Activated CD4-positive, CD25-positive, alpha-beta regulatory T cell (primary cell): ENCODE results near the gene ALG14.
A peak's percentile ranks its signal among the peaks of the same experiment; 100 is the strongest.
"Not testable (repeated sequence)": the region's sequence is repeated elsewhere in the genome, so short reads cannot be mapped to it uniquely, and the experiment has no call there.

ENCODE experiments used
- DNase-seq, 4 experiments: peaks; one replicate each; lab custom pipeline; 2025; lab: John Stamatoyannopoulos, UW

ALG14 gene

DNA sequence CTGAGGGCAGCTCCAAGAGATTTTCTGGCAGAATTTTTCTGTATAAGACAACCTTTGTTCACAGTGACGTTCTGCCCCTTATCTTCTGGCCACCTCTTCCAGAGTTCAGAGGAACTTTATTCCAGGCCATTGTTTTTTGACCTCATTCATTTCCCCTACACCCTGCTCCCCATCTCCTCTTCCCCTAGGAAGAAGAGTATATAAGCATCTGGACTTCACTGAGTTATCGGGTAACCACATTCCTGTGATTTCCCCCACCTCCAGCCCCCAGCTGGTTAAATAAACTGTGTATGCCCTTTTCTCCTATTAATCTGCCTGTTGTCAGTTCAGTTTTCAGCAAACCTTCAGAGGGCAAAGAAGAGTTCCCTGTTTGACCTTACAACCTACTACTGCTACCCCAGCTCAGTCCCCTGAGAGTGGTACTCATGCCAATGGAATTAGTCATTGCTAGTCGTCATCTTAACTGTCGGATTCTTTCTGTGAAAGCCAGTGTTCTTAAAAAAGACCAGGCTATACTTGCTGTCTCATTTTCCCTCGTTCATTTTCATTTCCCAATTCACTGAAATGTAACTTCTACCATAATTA, 14.3 kb upstream of the ALG14 start:
- no peak for DNase-seq

DNA sequence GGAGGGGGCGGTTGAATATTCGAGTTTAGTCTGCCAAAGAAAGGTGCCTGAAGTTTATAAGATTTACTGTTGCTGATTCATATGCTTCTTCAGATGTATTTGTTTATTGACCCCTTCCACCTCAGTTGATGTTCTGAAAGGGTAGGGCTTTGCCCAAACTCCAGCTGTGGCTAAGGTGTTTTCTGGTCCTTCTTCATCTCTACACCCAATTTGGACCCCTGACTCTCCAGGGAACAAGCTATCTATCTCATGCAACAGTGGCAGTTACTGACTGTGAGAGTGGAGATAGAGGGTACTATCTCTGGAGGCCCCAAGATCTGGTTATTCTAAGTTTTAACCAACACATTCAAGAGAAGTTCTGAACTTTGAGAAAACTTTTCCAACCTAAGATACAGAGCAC, 12.6 kb upstream of the ALG14 start:
- DNase-seq, result no peak

DNA sequence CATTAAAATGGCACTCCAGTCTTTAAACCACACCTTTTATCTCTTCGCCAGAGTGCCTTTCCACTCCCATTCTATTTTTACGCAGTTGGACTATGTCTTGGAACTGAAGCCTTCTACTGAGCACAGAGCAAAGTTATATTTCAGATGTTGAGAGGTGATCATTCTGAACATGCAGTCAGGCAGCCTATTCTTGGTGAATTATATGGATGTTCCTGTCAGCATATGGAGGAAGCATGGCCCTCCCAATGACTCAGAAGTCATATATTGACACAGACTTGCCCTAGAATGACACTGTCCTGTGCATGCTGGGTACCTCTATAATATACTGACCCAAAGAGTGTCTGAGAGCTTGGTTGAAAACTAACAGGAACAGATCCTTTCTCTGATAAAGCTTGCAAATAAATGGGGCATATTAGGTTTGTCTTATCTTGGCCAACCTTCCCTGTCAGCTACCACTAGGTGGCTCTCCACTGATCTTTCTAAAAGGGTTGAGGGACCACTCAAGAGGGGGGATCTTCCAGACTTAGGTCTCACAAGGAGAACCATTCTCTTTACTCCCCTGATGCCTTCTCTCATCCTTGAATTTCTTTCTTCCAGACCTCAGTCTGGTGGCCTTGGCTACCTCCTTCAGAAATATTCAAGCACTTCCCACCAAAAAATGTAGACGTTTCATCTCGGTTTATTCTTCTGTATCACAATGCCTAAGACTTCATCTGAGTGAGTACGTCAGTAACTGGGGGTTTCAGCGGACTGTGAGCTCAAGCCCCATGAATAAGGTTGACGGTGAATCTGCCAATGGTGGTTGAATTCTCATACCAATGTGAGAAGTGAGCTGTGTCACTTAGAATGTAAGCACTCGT, 11.8 kb upstream of the ALG14 start:
- DNase-seq, result no peak

DNA sequence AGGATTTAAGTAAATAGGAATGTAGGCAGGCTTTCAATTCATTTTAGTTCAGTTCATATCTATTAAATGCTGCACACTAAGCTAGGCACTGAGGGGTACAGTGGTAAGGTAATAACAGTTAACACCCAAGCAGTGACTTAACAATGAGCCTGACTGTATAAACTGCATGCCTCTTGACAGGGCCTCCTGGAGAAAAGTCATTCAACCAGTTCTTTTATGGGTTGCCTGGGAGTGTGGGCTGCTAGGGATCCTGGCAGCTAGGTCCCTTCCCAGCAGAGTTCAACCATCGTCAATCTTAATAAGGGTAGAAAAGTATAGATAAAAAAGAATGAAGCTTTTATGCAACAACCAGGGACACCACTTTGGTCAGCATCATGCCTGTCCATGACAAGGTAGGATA, 8.1 kb upstream of the ALG14 start:
- no peak for DNase-seq

DNA sequence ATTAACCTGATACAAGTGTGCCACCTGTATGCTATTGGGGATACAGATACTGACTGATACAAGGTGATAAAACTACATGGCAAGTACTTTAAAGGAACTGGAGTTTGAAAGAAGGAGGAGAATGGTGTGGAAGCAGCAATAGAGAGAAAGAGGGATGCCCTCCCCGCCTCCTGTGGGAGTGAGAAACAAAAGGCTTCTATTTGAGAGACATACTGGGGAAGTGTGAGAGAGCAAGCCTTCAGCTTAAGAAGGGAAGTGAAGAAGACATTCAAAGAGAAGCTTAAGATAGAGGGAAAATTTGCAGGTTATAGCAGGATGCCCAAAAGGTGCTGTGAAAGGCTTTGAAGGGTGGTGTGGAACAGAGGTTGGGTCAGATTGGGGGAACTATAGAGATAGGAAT, 7.7 kb upstream of the ALG14 start:
- no peak for DNase-seq

DNA sequence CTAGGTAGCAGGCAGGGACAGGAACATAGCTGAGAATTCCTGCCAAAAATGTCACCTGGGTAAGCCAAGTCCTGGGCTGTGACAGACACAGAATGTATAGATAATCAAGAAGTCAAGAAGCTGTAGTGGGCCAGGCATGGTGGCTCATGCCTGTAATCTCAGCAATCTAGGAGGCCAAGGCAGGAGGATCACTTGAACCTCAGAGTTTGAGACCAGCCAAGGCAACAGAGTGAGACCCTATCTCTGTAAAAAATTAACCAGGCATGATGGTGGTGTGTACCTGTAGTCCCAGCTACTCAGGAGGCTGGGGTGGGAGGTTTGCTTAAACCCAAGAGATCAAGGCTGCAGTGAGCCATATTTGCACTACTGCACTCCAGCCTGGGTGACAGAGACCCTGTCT, 3.3 kb upstream of the ALG14 start:
- no peak for DNase-seq

DNA sequence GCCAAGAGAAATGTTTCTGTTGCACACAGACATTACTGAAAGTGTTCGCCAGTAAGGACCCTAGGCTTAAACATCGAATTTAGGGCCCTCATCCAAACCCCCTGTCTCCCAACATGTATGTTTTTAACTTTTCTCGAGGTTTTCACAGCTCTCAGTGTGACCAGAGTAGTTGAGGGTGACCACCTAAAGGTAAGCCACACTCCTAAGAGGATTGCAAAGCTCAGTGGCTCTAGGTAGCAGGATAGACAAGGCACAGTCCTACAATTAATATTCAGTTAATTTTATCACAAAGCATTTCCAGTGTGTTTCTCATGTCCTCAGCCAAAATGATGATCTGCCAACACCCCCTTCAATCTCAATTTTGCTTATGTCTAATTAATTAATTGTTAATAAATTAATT, 695 bp upstream of the ALG14 start:
- DNase-seq, result no peak

DNA sequence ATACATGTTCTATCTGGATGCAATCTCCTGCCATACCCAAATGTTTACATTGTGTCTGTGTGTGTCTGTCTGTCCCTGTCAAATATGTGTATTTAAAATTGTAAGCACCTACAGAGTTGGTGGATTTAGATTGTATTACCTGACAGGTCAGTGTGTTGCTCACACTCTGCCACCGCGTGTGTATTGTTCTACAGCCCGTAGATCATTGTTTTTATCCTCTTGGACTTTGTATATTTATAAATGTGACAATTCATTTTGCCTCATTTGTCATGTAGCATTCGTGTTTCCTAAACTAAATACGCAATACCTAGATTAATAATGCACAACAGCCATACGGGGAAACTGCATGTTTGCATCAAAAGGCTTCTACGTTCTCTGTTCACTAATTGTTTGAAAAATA, 634 bp downstream of the ALG14 start:
- DNase-seq, result no peak

DNA sequence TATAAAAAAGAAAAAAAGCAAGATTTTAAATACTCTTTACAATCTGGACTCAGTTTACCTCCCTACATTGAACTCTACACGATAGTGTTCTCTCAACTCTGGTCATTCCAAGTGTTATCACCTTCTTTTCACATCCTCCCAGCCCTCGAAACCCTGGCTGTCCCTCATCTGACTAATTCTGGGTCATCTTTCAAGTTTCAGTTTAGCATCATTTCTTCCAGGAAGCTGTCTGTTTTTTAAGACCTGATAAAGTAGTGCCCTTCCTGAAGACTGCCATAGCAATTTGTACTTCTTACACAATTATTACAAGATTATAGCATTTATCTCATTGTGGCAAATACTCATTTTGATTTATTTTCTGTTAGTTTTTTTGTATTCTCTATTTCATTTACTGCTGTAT, 1.2 kb downstream of the ALG14 start:
- no peak for DNase-seq

DNA sequence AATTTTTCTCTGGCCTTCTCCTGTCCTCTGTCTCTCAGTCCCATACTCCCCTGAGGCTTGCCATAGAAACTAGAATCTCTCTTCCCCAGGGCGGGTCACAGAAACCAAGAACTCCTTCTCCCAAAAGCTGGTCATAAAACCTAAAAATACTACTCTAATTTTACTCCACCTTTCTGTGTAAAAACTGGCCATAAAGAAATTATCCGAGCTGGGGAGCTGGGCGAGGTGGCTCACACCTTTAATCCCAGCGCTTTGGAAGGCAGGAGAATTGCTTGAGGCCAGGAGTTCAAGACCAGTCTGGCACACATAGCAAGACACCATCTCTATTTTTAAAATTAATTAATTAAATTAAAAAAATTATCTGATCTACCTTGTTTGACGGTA, 3.0 kb downstream of the ALG14 start:
- no peak for DNase-seq

DNA sequence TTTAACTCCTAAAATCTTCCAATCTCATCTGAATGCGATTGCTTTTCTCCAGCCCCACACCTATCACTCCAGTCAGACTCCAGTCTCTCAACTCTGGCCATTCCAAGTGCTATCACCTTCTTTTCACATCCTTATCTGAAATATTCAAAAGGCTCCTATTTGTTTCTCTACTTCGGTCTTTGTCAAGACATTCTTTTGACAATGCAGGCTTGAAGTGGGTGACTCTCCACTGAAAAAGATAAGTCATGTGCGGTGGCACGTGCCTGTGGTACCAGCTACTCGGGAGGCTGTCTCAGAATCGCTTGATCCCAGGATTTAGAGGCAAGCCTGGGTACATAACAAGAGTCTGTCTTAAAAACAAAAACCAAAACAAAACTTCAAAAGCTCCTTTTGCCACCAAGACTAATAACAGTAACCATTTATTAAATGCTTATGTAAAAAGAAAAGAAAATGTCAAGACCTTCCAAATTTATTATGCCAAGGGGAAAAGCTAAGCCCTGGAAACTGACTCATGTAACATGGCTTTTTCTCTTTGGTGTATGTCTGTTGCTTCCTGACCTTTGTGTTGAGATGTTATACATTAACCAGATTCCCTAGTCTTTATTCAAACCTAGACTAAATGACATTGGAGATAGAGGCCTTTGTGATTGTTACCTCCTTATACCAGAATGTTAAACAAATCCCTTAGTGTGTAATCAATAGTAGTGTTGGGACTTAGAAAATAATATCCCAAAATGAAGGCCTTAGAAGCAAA, 3.6 kb downstream of the ALG14 start:
- DNase-seq, result no peak

DNA sequence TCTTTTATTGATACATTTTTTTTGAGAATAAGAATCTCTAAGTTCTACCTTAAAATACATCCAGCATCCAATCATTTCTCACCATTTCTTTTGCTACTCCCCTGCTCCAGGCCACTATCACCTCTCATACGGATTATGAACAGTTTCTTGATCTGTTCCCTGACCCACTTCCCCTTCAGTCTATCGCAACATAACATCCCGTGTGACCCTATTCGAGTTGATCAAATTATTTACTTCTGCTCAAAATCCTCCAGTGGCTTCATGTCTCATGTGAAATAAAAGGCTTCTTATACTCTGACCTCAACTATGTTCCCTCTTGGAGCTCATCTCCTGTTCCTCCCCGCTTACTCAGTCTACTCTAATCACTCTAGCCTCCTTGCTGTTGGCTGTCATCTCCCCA, 5.2 kb downstream of the ALG14 start:
- no peak for DNase-seq

DNA sequence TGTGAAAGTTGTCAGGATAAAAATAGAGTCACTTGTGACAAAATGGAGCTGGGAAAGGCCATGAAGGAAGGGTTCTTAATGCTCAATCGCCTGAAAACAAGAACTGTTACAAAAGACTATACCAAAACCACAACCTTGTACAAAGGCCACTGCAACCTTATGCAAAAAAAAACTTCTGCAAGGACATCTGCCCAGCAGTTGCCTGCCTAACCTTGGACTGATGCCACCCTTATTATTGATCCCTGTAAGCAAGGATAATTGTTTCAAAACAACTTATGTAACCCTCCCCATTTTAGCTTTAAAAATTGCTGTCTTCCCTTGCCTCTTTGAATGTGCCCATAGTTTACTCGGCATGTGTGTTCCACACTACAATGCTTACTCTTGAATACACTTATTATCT, 5.7 kb downstream of the ALG14 start:
- no peak for DNase-seq

DNA sequence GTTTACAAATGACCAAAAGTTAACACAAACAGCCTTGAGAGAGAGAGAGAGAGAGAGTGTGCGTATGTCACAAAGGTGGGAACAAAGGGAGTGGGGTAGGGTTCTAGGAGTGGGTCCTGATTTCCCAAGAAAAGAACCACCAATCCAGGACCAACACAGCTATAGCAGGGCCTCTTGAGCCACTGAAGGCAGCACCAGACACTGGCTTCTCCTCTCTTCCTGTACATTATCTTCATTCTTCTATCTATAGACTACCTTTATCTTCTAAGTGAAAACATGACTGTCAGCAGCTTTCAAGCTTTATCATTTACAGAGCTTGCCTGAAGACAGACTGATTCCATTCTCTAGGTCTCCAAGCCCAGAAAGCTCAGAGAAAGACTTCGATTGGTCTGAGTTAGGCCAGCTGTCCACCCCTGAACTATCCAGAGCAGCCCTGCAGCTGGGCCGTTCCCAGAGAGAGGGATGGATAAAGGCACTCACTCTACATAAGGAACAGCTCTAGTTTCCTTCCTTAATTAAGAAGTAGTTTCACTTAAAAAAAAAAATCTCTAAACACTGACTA, 11.2 kb downstream of the ALG14 start:
- no peak for DNase-seq

DNA sequence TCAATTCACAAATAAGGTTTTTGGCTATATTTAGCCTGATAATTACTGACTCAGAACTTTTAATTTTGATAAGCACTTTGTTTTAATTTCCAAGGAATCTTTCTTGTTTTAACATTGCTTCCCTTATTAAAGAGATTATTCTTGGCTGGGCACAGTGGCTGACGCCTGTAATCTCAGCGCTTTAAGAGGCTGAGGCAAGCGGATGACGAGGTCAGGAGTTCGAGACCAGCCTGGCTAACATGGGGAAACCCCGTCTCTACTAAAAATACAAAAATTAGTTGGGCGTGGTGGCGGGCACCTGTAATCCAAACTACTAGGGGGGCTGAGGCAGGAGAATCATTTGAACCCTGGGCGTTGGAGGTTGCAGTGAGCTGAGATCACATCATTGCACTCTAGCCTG, 13.8 kb downstream of the ALG14 start:
- DNase-seq, result no peak

DNA sequence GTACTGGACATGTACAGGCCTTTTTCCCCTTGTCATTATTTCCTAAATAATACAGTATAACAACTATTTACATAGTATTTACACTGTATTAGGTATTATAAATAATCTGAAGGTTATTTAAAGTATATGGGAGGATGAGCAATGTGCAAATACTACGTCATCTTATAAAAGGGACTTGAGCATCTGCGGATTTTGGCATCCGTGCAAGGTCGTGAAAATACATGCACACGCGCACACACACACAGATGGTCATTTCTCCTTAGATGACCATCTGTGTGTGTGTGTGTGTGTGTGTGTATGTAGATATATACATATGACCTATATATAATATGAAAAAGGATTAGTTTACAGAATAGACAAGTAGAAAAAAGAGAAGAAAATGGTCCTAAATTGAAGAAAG, 15.4 kb downstream of the ALG14 start:
- no peak for DNase-seq

DNA sequence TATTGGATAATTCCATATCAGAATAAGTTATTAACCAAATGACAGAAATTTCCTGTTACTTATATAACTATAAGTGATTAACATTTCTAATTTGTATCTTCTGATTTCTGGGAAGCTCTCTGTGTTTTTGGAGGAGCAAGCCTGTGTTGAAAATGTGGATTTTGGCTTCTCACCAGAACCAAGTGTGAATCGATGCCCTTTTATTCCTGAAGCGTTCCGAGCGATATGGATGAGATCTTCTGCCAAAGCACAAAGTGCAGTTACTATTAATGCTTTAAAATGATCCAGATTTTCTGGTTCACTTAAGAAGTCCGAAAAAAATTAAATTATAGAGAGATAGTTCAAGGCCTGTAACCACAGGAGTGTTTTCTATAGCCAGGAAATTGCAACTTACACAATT, 22.8 kb downstream of the ALG14 start:
- no peak for DNase-seq

DNA sequence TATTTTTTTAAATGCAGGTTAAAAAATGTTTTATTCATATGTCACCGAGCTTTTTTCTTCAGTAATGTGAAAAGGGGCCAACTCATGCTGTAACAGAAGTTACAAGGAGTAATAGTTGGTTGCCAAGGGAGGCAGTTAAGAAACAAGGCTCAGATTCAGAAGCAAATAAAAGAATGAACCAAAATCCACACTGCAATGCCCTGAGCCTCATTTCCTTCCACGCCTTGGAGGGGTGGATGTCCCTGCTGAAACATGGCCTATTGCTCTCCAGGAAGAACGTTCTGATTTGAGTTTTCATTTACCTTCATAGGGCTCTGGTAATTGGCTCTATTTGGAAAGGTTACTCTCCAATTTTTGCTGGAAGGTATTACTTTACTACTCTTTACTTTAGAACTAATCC, 24.4 kb downstream of the ALG14 start:
- DNase-seq, result no peak

DNA sequence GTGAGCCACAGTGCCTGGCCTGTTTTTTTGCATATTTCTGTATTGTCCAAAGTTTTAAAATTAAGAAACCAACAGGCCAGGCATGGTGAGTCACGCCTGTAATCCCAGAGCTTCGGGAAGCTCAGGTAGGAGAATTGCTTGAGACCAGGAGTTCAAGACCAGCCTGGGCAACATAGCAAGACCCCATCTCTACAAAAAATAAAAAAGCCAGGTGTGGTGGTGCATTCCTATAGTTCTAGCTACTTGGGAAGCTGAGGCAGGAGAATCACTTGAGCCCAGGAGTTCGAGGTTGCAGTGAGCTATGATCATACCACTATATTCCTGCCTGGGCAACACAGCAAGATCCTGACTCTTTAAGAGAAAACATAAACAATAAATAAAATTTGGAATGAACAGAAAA, 25.1 kb downstream of the ALG14 start:
- not testable (repeated sequence) for DNase-seq

DNA sequence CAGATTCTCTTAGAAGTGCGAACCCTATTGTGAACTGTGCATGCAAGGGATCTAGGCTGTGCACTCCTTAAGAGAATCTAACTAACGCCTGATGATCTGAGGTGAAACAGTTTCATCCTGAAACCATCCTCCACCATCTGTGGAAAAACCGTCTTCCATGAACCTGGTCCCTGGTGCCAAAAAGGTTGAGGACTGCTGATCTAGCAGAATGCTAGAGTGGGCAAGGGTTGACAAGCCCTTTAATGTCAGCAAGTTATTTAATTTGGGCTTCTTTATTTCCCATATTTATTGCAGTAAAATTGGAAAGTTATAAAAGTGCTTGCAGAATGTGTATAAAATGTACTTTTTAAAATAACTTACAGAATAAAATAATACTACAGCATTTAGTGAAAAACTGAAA, 26.4 kb downstream of the ALG14 start:
- DNase-seq, result no peak

DNA sequence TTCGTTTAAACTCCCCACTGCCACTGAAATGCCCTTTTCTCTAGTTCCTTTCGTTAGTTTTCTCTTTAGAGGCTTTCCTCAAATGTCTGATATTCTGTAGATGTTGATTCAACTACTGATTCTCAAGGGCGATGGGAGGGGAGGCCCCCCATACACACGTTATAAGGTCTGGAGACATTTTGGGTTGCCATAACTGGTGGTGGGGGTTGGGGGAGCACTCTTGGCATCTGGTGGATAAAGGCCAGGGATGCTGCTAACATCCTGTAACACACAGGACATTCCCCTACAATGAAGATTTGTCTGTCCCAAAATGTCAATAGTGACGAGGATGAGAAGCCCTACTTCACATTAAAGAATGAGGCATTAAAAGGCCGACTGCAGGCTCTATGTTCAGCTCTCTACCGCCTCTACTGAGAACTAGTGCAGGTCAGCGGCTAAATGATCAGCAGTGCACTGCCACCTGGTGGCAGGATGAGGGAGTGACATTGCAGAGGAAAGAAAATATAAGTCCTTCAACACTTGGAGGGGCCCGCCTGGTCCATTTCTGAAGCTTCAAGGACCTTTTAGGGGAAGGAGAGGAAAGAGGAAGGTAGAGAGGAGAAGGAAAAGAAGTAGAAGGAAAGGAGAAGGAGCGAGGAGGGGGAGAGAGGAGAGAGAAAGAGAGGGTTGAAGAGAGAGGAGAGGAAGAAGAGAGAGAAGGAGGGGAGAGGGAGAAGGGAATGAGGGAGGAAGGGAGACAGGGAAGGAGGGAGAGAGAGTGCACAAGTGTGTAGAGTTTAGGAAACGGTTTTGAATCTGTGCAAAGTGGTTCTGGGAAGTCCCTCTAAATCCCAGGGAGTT, 29.4 kb downstream of the ALG14 start:
- peak; percentile 51 to 65 (median 58) for DNase-seq

DNA sequence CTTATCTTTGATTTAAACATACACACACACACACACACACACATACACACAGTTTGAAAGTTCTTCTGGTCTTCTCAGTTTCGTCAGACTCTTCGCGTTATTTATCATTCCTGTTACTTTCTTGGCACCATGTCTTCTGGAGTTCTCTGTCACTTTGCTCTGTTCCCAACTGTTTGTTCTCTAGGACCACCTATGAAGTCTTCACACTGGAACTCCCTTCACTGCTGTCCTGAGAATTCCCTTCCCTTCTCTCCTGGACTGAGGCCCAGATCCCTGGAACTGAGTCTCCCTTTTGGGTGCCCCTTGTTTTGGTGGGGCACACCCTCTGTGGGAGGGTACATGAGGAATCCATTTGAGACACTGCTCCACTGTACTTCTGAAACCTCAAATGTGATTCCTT, 30.5 kb downstream of the ALG14 start:
- no peak for DNase-seq
